Stimulated activated CD4-positive, alpha-beta T cell treated with anti-CD3 and anti-CD28 coated beads, Interleukin-15, amount 100 ng/mL, for 1 hour (primary cell): ENCODE data around the gene BMERB1.

Experiments used
- DNase-seq, 2 donors: peaks; one replicate each; pipeline ENCODE4 v3.0.0-alpha.2; 2020; ENCODE audit warnings: low read depth in 1 of 2, low spot score in 1 of 2

The BMERB1 gene

DNA sequence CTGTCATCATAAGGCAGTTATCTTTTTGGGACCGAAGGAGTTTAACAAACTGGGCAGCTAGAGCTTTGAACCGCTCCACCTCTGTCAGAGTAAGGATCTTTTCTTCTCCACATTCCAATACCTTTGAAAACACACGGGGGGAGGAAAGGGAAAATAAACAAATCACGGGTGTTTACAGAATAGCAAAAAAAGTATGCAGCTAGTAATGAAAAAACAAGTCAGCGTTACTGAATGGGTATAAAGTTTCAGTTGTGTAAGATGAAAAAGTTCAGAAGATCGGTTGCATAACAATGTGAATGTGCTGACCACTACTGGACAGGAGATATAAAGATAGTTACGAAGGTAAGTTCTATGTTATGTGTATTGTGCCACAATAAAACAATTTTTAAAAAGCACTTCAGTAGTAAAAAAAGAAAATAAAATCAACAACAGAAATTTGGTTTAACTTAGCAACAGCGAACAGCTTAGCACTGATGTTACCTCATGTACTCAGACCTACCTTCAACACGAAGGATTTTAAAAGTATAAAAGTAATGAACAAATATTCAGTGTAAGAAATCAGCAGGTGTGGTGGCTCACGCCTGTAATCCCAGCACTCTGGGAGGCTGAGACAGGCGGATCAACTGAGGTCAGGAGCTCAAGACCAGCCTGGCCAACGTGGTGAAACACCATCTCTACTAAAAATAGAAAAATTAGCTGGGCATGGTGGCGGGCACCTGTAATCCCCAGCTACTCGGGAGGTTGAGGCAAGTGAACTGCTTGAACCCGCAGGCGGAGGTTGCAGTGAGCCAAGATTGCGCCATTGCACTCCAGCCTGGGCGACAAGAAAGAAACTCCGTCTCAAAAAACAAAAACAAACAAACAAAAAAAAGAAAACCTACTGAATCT is 174.3 kb downstream of the BMERB1 start:
- no peak for DNase-seq

- DNase-seq = no peak
Measured at GRCh38 chr16:15609286-15609649, 174.9 kb downstream of the BMERB1 start.

GRCh38 chr16:15610369-15610871 is 176.0 kb downstream of the BMERB1 start:
- DNase-seq = no peak

GRCh38 chr16:15611610-15612009 is 177.2 kb downstream of the BMERB1 start:
- no peak for DNase-seq

DNA sequence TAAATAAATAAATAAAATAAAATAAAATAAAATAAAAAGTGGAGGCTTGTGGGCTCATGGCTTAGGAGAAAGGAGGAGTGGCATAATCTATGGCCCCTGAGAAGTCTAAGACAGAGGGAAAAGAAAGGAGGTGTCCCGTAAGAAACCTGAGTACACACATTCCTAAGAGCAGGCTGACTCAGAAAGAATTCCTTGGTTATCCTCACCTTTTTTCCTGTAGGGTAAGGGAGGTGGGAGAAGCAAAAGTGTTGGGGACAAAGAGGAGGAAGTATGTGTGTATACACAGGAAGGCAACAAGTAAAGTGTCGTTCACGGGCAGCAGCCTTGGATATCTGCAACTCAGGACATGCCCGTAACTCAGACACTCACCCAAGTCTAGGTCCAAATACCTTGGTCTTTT is 179.3 kb downstream of the BMERB1 start:
- DNase-seq = no peak

- no peak for DNase-seq
Measured at GRCh38 chr16:15616012-15616411, 181.6 kb downstream of the BMERB1 start.

- no peak for DNase-seq
Measured at GRCh38 chr16:15616475-15617165, 182.2 kb downstream of the BMERB1 start.

GRCh38 chr16:15617901-15618300 is 183.5 kb downstream of the BMERB1 start:
- no peak for DNase-seq

DNA sequence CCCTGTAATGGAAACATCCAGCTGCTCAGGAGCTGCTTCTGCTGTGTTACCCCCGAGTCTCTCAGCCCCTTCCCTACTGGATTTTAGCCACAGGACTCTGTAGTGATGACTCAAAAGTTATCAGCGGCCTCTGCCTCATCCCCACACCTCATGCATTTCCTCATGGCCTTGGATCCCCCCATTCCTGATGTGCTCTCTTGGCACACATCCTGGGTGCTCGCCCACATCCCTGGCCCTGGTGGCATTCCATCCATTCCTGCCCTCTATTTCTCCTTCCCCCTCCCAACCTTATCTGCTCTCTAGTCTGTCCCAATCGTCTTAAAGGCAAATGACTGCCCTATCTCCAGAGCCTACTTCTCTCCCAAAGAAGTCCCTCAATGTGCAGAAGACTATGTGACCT is 184.0 kb downstream of the BMERB1 start:
- DNase-seq = no peak

- DNase-seq = no peak
Measured at GRCh38 chr16:15620611-15621195, 186.3 kb downstream of the BMERB1 start.

- DNase-seq = no peak
Measured at GRCh38 chr16:15621456-15621855, 187.1 kb downstream of the BMERB1 start.

DNA sequence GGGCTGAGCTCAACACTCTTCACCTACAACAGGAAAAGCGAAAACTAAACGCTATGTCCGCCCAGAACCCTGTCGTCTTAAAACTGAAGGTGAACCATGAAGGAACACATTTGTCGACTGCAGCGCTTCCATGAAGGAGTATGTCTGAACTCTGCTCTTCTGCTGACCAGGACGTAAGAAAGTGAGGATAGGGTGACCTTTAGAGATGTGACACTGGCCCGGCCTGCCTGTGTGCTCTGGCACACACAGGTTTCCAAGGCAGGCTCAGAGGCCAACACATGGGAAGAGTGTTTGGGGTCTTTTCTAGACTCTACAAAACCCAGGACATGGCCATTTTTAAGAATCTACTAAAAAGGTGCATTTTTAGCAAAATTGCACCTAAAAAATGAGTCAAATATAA is 187.5 kb downstream of the BMERB1 start:
- DNase-seq = no peak

DNA sequence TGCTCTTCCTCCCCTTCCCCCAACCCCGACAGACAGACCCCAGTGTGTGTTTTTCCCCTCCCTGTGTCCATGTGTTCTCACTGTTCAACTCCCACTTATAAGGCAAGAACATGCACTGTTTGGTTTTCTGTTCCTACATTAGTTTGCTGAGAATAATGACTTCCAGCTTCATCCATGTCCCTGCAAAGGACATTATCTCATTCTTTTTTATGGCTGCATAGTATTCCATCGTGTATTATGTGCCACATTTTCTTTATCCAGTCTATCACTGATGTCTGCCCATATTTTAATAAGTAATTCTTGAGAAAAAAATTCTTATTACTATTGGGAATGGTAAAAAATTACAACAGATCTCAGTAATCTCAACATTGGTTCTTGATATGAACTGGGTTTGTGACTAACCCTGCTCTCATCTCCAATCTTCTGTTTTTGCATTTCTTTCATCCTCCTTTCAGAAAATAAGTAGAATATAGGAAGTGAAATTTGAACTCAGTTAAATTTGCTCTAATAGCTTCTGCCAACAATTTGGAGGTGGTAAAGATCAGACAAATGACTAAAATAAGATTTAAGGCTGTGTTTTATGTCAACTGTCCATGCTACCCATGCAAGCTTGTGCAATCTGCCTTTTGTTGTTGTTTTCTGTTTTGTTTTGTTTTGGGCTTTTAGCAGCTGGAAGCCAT is 197.5 kb downstream of the BMERB1 start:
- no peak for DNase-seq

DNA sequence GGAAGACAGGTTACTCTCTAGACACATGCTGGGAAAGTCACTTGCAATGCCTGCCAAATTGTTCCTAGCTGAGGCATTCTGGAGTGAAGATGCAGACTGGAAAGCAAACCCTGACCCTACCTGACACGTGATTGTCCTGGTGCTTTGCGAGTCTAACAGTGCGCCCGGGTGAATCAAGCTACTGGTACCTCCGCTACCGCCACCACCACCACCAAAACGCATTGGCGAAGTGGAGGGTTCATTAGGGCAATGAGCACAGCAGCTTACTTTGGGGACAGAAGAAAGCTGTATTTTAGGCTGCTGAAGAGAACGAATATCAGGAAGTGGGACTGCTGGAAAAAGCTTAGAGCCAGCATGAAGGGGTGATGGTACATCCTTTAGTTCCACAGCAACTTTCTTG is 201.5 kb downstream of the BMERB1 start:
- DNase-seq = no peak

- DNase-seq = no peak
Measured at GRCh38 chr16:15636392-15636873, 202.0 kb downstream of the BMERB1 start.
